AG10803 (cell line): ENCODE measurements around the gene DNM2.
"Not testable (repeated sequence)": the region's sequence is repeated elsewhere in the genome, so short reads cannot be mapped to it uniquely, and the experiment has no call there.

Source experiments
- DNase-seq: peaks from one replicate; pipeline ENCODE4 v3.0.0; 2010; ENCODE audit warnings: low read depth
- H3K4me3 ChIP-seq: 2 replicates; pipeline ENCODE4 v1.5.1; 2011; ENCODE audit warnings: mild to moderate bottlenecking, low read length, control low read depth
- TF ChIP-seq, protein P1 (sequence below): conservative IDR thresholded peaks from 2 replicates; pipeline ENCODE4 v1.5.1; 2011; ENCODE audit warnings: mild to moderate bottlenecking, low read length, control low read depth, inconsistent platforms

The DNM2 gene

DNA sequence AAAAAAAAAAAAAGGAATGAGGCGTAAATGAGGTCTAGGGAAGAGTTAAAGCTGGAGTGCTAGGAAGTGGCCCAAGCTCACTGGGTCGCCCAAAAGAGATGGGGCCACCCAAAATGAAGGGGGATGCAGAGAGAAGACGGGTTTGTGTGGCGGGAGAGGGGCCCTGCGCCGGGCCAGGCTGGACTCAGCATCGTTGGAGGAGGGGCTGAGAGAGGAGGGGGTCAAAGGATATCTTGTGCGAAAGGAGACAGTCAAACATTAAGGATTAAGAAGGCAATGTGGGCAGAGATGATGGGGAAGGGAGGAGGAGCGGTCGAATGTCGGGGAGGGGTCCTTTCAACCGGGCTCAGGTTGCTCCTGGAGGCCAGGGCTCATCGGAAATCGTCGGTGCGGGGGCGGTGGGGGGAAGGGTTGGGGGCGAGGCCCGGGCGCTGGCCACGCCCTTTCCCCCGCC lies 152.6 kb downstream of the DNM2 start:
- H3K4me3 ChIP-seq, result peak overlapping the region; percentile 62
- TF ChIP-seq, protein P1, sequence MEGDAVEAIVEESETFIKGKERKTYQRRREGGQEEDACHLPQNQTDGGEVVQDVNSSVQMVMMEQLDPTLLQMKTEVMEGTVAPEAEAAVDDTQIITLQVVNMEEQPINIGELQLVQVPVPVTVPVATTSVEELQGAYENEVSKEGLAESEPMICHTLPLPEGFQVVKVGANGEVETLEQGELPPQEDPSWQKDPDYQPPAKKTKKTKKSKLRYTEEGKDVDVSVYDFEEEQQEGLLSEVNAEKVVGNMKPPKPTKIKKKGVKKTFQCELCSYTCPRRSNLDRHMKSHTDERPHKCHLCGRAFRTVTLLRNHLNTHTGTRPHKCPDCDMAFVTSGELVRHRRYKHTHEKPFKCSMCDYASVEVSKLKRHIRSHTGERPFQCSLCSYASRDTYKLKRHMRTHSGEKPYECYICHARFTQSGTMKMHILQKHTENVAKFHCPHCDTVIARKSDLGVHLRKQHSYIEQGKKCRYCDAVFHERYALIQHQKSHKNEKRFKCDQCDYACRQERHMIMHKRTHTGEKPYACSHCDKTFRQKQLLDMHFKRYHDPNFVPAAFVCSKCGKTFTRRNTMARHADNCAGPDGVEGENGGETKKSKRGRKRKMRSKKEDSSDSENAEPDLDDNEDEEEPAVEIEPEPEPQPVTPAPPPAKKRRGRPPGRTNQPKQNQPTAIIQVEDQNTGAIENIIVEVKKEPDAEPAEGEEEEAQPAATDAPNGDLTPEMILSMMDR, result no peak
- DNase-seq, result no peak

DNA sequence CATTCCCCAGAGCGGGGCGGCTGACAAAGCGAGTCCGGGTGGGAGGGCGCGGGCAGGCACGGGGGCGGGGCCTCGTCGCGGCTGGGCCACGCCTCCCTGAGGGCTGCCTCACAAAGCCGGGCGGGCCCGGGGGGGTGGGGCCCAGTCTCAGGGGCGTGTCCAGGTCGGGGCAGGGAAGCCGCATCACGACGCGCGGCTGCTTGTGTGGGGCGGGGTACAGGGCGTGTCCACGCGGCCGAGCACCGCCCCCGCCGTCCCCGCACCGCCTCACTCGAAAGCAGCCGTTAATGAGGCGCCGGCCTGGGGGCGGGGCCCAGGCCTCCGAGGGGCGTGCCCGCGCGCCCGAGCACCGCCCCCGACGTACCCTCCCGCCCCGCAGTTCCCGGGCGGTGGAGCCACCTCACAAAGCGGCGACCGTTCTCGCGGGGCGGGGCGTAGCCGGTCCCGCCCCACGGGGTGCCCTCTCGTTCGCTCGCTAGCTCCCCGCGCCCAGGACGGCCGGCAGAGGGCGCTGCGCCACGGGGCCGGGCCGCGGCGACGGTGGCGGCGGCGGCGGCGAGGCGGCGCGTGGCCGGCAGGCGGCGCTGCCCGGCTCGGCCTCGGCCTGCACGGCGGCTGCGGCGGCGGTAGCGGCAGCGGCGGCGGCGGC lies 153.2 kb downstream of the DNM2 start, which contains the start of gene CARM1:
Gene CARM1, plus strand, starts transcription at position 599 of the 649 bp plus-strand sequence. CDS start 150 bp downstream, outside the sequence.
- peak; percentile 98 for DNase-seq
- TF ChIP-seq, protein P1, result peak; percentile 37
- peak within 1 kb of the TSS; percentile 83 for H3K4me3 ChIP-seq

DNA sequence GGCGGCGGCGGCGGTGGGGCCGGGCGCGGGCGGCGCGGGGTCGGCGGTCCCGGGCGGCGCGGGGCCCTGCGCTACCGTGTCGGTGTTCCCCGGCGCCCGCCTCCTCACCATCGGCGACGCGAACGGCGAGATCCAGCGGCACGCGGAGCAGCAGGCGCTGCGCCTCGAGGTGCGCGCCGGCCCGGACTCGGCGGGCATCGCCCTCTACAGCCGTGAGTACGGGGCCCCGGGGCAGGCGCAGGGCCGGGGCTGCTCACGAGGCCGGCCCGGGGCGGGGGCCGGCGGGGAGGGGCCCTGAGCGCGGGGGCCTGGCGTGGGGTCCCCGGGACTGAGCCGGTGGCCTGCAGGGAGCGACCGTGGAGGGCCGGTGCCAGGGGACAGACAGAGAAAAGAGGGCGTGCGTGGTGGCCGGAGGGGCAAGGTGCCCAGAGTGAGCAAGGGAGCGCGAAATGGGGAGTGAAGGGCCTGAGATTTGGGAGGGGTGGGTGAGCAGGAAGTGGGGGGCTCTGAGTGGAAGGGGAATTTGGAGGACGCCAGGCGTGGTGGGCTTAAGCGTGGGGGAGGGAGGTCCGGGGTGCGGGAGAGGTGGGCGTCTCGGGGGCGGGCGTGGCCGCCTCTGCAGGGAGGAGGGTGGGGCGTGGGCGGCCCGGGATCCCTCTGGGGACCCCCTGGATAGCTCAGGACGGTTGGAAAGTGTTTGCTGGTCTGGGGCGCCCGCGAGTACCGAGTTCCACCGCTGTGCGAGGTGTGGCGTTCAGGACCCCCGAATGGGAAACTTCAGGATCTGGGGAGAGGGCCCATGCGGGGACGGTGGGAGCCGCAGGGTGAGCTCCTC lies 154.0 kb downstream of the DNM2 start:
- no peak for DNase-seq
- TF ChIP-seq, protein P1, result peak; percentile 19
- peak overlapping the region; percentile 83 for H3K4me3 ChIP-seq

DNA sequence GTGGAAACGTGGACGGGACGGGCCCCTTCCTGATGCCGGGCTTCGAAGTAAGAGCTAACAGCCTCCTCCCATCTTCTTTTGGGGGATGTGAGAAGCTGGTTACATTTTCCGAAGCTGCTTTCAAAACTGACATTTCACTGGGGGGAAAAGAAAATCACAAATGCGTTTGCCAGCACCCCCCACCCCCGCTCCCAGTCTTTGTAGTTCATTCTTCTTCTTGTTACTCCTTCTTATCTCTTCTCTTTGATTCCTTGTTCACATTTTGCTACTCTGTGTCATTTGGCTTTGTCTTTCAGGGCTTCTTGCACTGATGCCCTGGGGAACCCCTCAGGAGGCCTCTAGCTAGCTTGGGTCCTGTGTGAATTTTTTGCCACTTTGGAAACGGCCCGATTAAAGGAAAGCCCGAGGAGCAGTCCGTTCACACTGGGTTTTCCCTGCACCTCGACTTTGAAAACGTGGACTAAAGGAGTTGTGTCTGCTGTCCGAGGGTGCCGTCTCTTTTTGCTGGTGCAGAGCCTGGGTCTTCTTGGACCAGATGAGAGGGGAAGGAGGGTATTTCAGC lies 154.7 kb downstream of the DNM2 start:
- DNase-seq, result no peak
- H3K4me3 ChIP-seq, result peak overlapping the region; percentile 83
- TF ChIP-seq, protein P1, result no peak

DNA sequence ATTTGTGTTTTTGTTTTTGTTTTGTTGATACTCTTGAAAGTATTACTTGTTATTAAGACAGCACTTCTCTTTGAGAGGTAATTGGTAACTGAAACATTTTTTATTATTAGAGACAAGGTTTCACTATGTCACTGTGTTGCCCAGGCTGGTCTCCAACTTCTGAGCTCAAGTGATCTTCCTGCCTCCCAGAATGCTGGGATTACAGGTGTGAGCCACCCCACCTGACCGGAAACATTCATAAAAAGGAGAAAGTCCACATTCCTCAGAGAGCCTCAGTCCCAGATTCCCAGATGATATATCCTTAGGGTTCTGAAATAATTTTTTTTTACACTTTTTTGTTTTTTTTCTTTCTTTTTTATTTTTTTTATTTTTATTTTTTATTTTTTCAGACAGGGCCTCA lies 156.1 kb downstream of the DNM2 start:
- TF ChIP-seq, protein P1, result no peak
- H3K4me3 ChIP-seq, result no peak overlapping the region
- no peak for DNase-seq

DNA sequence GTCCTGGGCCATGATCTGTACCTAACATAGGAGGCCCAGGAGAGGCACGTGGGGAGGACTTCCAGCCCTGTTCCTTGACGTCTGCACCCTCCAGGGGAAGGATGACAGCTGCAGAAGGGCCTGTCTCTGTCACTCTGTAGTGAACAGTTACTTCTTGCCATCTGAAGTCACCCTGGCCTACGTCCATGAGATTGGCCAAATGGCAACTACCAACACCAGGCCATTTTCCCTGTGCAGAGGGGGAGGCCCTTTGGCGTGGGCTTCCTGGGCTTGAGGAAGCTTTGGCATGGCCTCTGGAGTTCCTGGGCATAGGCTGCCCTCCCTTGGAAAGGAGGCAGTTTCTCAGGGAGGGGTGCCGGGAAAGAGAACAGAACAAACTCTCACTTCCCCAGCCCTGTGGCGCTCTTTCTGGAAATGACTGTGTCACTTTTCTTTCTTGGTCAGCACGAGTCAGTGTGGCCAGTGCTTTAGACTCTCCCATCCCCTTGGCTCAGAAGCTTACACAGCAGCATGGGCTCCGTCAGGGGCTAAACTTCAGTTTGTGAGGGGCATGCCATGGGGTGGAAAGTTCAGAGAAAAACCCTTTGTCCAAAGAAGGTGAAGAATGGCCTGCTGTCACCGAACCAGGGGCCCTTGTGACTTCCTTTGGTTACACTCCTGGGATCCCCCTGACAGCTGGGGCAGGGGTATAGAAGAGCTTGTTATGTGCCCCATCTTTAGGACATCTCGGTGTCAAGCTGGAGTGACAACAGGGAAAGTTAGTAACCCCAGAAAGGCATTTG lies 158.8 kb downstream of the DNM2 start:
- H3K4me3 ChIP-seq, result no peak overlapping the region
- TF ChIP-seq, protein P1, result no peak
- DNase-seq, result no peak

DNA sequence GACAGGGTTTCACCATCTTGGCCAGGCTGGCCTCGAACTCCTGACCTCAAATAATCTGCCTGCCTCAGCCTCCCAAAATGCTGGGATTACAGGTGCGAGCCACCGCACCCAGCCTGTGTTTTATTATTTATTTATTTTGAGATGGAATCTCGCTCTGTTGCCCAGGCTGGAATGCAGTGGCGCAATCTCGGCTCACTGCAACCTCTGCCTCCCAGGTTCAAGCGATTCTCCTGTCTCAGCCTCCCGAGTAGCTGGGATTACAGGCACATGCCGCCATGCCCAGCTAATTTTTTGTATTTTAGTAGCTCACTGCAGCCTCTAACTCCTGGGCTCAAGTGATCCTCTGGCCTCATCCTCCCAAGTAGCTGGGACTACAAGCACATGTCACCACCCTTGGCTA lies 159.7 kb downstream of the DNM2 start:
- DNase-seq, H3K4me3 ChIP-seq: not testable (repeated sequence)
